GM18951 (cell line): ENCODE results near the gene CACNB1.
A peak's percentile ranks its signal among the peaks of the same experiment; 100 is the strongest.
"Not testable (repeated sequence)": the region's sequence is repeated elsewhere in the genome, so short reads cannot be mapped to it uniquely, and the experiment has no call there.

Experiments used
- POLR2A ChIP-seq: IDR thresholded peaks from 4 replicates; pipeline ENCODE4 v1.6.1; 2011; ENCODE audit warnings: mild to moderate bottlenecking; ENCODE audit not compliant: insufficient read length, insufficient read depth; ENCODE audit errors: extremely low read depth
- in situ Hi-C: fragments of 300-500 bp; cut with MboI; formaldehyde crosslinking; loops from one replicate; pipeline ENCODE4 v1.12.0; 2022; ENCODE audit warnings: low sequenced_read_pairs, mixed read lengths, inconsistent platforms; ENCODE audit not compliant: unreplicated experiment

CACNB1 gene

GRCh38 chr17:39170109-39170508 lies 27.4 kb downstream of the CACNB1 start:
- in situ Hi-C loops, result no loop called here
- no peak for TF ChIP-seq POLR2A

DNA sequence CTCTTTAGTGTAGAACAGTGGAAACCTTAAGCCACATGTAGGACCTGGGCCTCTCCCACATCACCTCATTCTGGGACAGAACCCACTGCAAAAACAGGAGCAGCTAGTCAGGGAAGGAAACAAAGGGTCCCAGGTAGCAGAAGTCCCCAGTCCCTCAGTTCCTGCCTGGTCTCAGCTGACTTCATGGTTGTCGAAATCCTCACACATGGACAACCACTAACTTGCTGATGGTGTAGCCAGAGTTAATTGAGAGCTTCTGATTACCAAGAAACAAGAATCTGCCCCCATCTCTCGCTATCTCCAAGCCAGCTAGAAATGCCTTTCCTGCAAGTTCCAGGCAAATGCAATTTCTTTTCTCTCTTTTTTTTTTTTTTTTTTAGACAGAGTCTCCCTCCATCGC lies 28.0 kb downstream of the CACNB1 start:
- no peak for TF ChIP-seq POLR2A
- in situ Hi-C loops, result no loop called here

GRCh38 chr17:39169101-39169500 lies 28.4 kb downstream of the CACNB1 start:
- TF ChIP-seq POLR2A, result no peak
- in situ Hi-C loops, result no loop called here

DNA sequence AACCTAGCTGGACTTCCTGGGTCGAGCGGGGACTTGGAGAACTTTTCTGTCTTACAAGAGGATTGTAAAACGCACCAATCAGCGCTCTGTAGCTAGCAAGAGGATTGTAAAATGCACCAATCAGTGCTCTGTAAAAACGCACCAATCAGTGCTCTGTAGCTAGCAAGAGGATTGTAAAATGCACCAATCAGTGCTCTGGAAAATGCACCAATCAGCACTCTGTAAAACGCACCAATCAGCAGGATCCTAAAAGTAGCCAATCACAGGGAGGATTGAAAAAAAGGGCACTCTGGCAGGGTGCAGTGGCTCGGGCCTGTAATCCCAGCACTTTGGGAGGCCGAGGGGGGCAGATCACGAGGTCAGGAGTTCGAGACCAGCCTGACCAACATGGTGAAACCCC lies 29.0 kb downstream of the CACNB1 start:
- in situ Hi-C loops, result not testable (repeated sequence)

- no peak for TF ChIP-seq POLR2A
- in situ Hi-C loops, result no loop called here
These were observed 30.0 kb downstream of the CACNB1 start for GRCh38 chr17:39167476-39167875.

DNA sequence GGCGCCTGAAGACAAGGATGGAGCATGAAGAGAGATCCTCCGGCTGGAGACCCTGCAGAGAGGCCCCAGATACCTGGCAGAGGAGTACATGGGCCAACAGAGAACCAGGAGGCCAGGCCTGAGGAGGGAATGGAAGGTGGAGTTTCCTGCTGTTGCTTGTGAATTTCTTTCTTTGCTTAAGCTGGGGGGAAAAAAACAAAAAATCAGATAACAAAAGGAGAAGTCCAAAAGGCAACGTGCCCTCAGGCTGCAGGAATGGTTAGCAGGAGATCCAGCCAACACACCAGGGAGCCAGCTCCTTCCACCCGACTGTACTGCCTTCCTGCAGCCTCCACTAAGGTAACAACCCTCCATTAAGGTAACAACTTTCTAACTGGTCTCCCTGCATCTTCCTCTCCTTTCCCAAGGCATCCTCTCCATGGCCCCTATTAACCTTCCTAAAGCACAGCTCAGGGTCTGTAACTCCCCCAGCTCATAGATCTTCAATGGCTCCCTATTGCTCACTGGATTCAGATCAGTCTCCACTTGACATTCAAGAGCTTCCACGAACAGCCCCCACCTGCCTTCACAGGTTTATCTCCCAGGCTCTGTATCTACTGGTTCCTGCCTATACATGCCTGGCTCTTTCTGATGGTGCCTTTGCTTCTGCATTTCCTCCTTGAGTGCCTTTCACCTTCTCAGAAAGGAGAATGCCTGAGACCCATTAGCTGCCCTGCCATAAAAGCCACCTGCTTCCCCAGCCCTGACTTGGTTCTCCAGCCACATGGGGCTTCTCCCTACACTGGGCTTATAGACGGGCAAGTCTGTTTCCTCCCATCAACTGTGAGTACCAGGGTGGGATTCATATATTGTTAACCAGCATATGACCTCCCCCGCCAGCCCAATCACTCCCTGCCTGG lies 30.8 kb downstream of the CACNB1 start:
- no peak for TF ChIP-seq POLR2A
- in situ Hi-C loops, result no loop called here

DNA sequence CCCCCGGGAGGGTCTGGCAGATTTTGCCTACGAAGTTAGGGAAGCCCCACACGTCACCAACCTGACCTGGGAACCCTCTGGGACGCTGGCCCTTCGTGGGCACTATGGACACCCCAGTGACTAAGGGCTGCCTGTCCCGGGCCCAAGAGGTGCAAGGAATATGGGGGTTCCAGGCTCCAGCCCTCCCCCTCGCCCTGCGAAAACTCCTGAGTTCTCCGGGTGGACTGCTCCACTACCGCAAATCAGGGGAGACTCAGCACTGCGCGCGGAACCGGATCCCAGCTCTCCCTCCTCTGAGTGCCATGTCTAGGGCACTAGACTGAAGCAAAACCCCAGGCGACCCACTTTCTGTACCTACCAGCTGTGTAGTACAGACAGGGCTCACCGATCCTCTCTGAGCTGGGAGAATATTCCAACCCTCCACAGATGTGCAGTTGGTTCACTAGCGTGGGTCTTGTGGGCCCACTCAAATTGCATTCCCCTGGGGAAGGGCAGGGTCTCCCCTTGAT lies 31.6 kb downstream of the CACNB1 start, which contains the start of gene ARL5C:
Gene ARL5C, minus strand, starts transcription at position 321 of the 509 bp plus-strand sequence. CDS start 401 bp downstream, outside the sequence.
- in situ Hi-C loops, result no loop called here
- TF ChIP-seq POLR2A, result no peak

- TF ChIP-seq POLR2A, result no peak
- in situ Hi-C loops, result no loop called here
These were observed 32.2 kb downstream of the CACNB1 start for GRCh38 chr17:39165178-39165840.

DNA sequence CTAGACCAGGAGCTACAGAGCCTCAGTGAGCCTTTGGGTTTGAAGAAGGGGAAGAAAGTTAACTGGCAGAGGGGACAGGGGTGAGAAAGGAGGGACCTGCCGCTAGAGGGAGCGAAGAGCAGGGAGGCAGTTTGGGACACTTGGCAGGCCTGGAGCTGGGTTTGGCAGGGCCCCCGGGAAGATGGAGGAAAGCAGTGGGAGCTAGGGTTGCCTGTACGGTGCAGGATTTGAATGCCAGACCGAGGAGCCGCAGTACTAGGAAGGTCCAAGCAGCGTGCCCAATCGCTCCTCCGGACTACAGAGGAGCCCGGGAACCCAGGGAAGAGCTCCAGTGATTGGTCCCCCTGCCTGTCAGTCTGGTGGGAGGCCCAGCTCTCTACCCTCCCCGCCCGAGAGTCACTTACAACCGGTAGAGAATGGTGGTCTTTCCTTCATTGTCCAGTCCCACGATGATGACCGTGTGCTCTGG lies 32.8 kb downstream of the CACNB1 start:
- TF ChIP-seq POLR2A, result peak; percentile 27
- in situ Hi-C loops, result no loop called here

GRCh38 chr17:39161962-39162361 lies 35.5 kb downstream of the CACNB1 start:
- TF ChIP-seq POLR2A, result no peak
- in situ Hi-C loops, result no loop called here

- no peak for TF ChIP-seq POLR2A
- in situ Hi-C loops, result loop anchor here (10.0 kb wide), 1 partner anchor 174 kb away; no protein-coding TSS in a partner anchor
These were observed 38.8 kb downstream of the CACNB1 start for GRCh38 chr17:39158623-39159022.

DNA sequence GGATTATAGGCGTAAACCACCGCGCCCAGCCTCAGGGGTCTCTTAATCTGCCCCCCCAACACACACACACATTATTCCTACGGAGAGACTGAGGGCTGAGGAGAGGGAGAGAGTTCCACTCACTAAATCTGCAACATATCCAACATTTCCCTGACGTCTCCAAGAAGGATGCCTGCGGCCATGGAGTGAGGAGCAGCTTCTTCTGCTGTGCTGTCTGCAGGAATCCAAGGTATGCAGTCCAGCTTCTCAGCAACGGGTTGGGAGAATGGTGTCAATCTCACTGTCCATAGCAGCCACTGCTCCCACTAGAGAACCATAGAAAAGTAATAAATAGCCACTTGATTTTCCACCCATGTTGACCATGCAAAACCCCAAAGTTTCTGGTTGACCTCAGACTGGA lies 41.0 kb downstream of the CACNB1 start:
- TF ChIP-seq POLR2A, result no peak
- in situ Hi-C loops, result loop anchor here (10.0 kb wide), 1 partner anchor 172 kb away; no protein-coding TSS in a partner anchor

- in situ Hi-C loops, result loop anchor here (10.0 kb wide), 1 partner anchor 171 kb away; no protein-coding TSS in a partner anchor
- TF ChIP-seq POLR2A, result no peak
These were observed 41.8 kb downstream of the CACNB1 start for GRCh38 chr17:39155654-39156053.
